ENCODE results near the gene GADL1.

Gene GADL1

DNA sequence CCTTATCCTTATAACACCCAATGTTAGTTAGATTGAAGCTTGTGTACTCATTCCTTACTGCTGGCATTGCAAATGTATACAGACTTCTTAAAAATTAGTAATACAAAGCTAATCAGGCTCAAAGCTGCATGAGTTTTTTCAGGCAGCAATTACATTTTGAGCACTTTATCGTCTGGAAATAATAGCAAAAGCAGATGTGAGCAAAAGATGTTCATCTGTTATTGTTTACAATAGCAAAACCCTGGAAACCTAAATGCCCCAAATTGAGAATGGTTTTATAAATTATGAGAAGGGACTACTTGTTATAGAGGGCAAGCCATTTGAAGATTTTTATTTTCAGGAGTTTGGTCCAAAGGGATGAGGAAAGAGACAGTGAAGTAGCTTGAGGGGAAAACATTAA is 126.4 kb downstream of the GADL1 start:
- Histone ChIP-seq H3K4me3 (no peak overlapping the region), H3K27ac (no peak overlapping the region), H3K27me3 (no peaks in the 10 kb centered on the region), H4K20me1 (no peaks in the 10 kb centered on the region), H3K9ac (no peak overlapping the region), H3K4me2 (no peak overlapping the region), H3K4me1 (no peaks in the 10 kb centered on the region), H3K9me3 (no peaks in the 10 kb centered on the region), H3K36me3 (no peaks in the 10 kb centered on the region)
- TF ChIP-seq Cebpa-rat (IDR thresholded peaks at IDR 0.05) = no peak

DNA sequence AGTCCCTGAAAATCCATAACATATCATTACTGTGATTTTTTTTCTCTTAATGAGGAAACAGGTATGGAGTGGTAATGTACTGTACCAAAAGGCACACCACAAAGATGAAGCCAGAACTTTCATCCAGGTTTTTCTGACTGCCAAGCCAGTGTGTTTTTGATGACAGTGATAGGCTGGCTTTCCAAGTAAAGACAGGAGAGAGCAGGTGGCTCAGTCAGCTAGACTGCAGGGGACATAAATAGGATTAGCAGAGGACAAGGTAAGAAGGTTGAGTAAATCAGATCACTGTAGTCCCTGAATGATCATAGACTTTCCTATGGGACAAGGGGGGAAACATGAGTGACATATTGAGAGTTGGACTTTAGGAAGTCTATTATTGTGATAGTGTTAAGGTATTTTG is 127.9 kb downstream of the GADL1 start:
- H3K4me2 ChIP-seq = no peak overlapping the region
- no peak overlapping the region for H3K9ac ChIP-seq
- no peak overlapping the region for H3K27ac ChIP-seq
- H3K4me3 ChIP-seq = no peak overlapping the region
- H3K9me3 ChIP-seq = no peaks in the 10 kb centered on the region
- no peaks in the 10 kb centered on the region for H4K20me1 ChIP-seq
- no peaks in the 10 kb centered on the region for H3K4me1 ChIP-seq
- no peak for TF ChIP-seq Cebpa-rat (IDR thresholded peaks at IDR 0.05)
- H3K27me3 ChIP-seq = no peaks in the 10 kb centered on the region
- H3K36me3 ChIP-seq = no peaks in the 10 kb centered on the region

- no peak for TF ChIP-seq Cebpa-rat (IDR thresholded peaks at IDR 0.05)
- Histone ChIP-seq H3K36me3 (no peaks in the 10 kb centered on the region), H3K9me3 (no peaks in the 10 kb centered on the region), H4K20me1 (no peaks in the 10 kb centered on the region), H3K9ac (no peak overlapping the region), H3K27ac (no peak overlapping the region), H3K4me1 (no peaks in the 10 kb centered on the region), H3K4me2 (no peak overlapping the region), H3K4me3 (no peak overlapping the region), H3K27me3 (no peaks in the 10 kb centered on the region)
Observed at GRCh38 chr3:30764891-30765290, 129.6 kb downstream of the GADL1 start.

DNA sequence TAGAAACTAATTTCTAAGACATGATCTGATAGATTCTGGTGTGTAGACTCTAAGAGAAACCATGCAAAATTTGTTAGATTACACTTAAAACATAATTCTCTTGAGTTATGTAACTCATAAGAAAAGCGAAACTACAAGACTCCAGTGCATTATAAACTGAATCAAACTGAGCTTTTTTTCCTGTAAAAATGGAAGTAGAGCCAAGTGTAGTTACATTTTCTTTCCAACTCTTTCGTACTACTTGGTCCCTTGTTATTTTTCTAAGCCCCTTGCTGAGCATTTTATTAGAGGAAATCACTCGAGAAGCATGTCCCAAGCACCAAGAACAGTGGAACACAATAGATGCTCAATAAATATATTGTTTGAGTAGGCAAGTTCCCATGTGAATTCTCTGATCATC is 130.2 kb downstream of the GADL1 start:
- Histone ChIP-seq H3K27me3 (no peaks in the 10 kb centered on the region), H4K20me1 (no peaks in the 10 kb centered on the region), H3K9ac (no peak overlapping the region), H3K36me3 (no peaks in the 10 kb centered on the region), H3K4me2 (no peak overlapping the region), H3K9me3 (no peaks in the 10 kb centered on the region), H3K4me1 (no peaks in the 10 kb centered on the region), H3K27ac (no peak overlapping the region), H3K4me3 (no peak overlapping the region)
- no peak for TF ChIP-seq Cebpa-rat (IDR thresholded peaks at IDR 0.05)

DNA sequence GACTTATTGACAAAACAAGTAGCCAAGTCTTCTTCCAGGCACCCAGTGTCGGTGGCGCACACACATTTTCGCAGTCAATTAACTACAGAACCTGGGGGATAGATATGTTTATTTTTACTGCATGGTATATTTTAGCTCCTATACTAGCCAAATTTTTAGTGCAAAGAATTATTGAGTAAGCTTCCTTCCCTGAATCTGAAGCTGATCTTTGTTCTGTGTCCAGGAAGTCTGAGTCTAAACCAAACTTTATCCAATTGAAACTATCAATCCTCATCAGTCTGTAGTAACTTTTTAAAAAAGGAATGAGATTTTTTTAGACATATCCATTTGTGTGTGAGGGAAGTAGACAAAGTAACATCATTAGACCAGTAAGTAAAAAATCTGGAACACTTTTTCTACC is 133.1 kb downstream of the GADL1 start:
- TF ChIP-seq Cebpa-rat (IDR thresholded peaks at IDR 0.05) = no peak
- H4K20me1 ChIP-seq = no peaks in the 10 kb centered on the region

DNA sequence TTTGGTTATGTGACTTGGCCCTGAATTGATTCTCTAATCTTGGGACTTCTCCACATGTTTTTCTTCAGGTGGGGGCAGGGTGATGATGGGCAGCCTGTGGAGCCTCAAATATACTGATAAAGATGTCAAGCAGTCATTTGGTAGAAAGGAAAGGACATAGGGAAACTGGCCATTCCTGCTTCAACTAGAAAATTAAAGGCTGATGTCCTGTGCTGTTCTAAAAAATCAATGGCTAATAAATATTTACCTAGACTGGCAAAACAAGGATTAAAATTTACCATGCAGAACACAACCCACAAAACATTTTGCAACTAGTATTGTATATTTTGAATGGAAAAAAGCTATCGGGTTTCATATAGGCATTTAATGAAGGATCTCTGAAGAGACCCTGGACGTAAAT is 133.7 kb downstream of the GADL1 start:
- H3K4me3 ChIP-seq = no peak overlapping the region
- H4K20me1 ChIP-seq = no peaks in the 10 kb centered on the region
- no peak overlapping the region for H3K4me2 ChIP-seq
- no peak overlapping the region for H3K9ac ChIP-seq
- no peaks in the 10 kb centered on the region for H3K4me1 ChIP-seq
- no peaks in the 10 kb centered on the region for H3K36me3 ChIP-seq
- H3K27me3 ChIP-seq = no peaks in the 10 kb centered on the region
- TF ChIP-seq Cebpa-rat (IDR thresholded peaks at IDR 0.05) = no peak
- no peaks in the 10 kb centered on the region for H3K9me3 ChIP-seq
- no peak overlapping the region for H3K27ac ChIP-seq

More for the DNA sequence above, 133.1 kb downstream of the GADL1 start:
- no peak overlapping the region for H3K4me2 ChIP-seq
- H3K4me1 ChIP-seq = no peaks in the 10 kb centered on the region
- no peaks in the 10 kb centered on the region for H3K9me3 ChIP-seq
- H3K27ac ChIP-seq = no peak overlapping the region
- no peaks in the 10 kb centered on the region for H3K36me3 ChIP-seq
- H3K27me3 ChIP-seq = no peaks in the 10 kb centered on the region
- H3K4me3 ChIP-seq = no peak overlapping the region
- no peak overlapping the region for H3K9ac ChIP-seq

DNA sequence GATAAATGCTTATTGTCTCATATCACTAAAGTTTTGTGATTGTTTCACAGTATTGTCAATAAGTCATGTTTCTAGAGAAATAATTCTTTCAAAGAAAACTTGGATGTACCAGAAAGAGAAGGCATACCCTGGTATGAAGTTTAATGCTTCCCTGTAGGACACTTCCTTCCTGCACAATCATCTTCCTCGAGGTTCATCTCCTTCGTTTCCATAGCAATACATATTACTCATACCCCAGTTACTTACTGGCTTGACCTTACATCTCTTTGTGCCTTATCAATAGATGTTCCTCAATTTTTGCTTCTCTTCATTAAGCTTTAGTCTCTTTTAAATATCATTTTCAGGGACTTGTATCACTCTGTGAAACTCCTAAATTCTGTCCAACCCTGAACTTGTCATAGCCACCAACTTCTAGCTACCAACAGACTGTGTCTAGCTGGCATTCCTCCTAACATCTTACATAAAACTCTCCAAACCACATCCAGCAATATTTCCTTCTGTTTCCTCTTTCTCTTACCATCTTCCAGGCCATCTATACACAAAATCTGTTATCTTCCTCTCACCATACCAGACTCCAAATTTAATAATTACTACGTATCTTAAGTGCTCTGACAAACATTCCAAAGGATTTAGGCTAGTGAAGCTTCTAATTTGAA is 134.3 kb downstream of the GADL1 start:
- no peaks in the 10 kb centered on the region for H3K27me3 ChIP-seq
- no peaks in the 10 kb centered on the region for H3K4me1 ChIP-seq
- no peak for TF ChIP-seq Cebpa-rat (IDR thresholded peaks at IDR 0.05)
- H3K9ac ChIP-seq = no peak overlapping the region
- no peaks in the 10 kb centered on the region for H3K9me3 ChIP-seq
- no peak overlapping the region for H3K27ac ChIP-seq
- no peak overlapping the region for H3K4me3 ChIP-seq
- no peaks in the 10 kb centered on the region for H3K36me3 ChIP-seq
- no peaks in the 10 kb centered on the region for H4K20me1 ChIP-seq
- no peak overlapping the region for H3K4me2 ChIP-seq

GRCh38 chr3:30756218-30756617 is 138.2 kb downstream of the GADL1 start:
- TF ChIP-seq Cebpa-rat (IDR thresholded peaks at IDR 0.05) = no peak
- H3K9ac ChIP-seq = no peak overlapping the region
- no peak overlapping the region for H3K4me2 ChIP-seq
- H3K27me3 ChIP-seq = no peaks in the 10 kb centered on the region
- H3K4me1 ChIP-seq = peaks cover 6% of the 10 kb centered on the region; the same call in 1 of the 2 replicates
- H3K27ac ChIP-seq = no peak overlapping the region
- no peaks in the 10 kb centered on the region for H3K9me3 ChIP-seq
- H3K4me3 ChIP-seq = no peak overlapping the region
- no peaks in the 10 kb centered on the region for H4K20me1 ChIP-seq
- no peaks in the 10 kb centered on the region for H3K36me3 ChIP-seq

DNA sequence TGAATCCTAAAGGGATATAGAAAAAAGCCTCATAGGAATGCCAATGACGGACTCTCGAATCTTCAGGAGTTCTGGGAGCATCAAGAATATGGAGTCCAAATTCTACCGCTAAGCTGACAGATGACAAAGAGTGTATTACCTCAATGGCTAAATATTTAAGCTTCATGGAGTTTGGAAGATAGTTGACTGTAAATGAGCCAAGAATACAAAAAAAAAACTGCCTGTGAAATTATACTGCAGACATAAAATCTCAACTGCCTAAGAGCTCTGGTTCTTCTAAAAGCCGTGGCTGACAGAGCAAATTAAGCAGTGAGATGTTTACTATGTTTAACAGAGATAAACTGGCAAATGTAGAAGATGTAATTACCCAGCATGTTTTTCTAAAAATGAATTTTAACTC is 140.0 kb downstream of the GADL1 start:
- Histone ChIP-seq H4K20me1 (no peaks in the 10 kb centered on the region), H3K4me3 (no peak overlapping the region), H3K27ac (no peak overlapping the region), H3K4me2 (no peak overlapping the region), H3K4me1 (peaks cover 9% of the 10 kb centered on the region; the same call in 1 of the 2 replicates), H3K9me3 (no peaks in the 10 kb centered on the region), H3K27me3 (no peaks in the 10 kb centered on the region), H3K9ac (no peak overlapping the region), H3K36me3 (no peaks in the 10 kb centered on the region)
- TF ChIP-seq Cebpa-rat (IDR thresholded peaks at IDR 0.05) = no peak

- H3K27ac ChIP-seq = no peak overlapping the region
Observed at GRCh38 chr3:30753766-30754165, 140.7 kb downstream of the GADL1 start.

GRCh38 chr3:30752970-30753369 is 141.5 kb downstream of the GADL1 start:
- Histone ChIP-seq H3K9ac (no peak overlapping the region), H3K4me2 (no peak overlapping the region), H3K27ac (no peak overlapping the region), H3K27me3 (no peaks in the 10 kb centered on the region), H3K9me3 (no peaks in the 10 kb centered on the region), H3K4me3 (no peak overlapping the region), H3K4me1 (peaks cover 13% of the 10 kb centered on the region), H4K20me1 (no peaks in the 10 kb centered on the region), H3K36me3 (no peaks in the 10 kb centered on the region)
- no peak; the same call in 1 of the 2 replicates for TF ChIP-seq Cebpa-rat (IDR thresholded peaks at IDR 0.05)

More at GRCh38 chr3:30753766-30754165, 140.7 kb downstream of the GADL1 start:
- Histone ChIP-seq H4K20me1 (no peaks in the 10 kb centered on the region), H3K4me3 (no peak overlapping the region), H3K9me3 (no peaks in the 10 kb centered on the region), H3K9ac (no peak overlapping the region), H3K27me3 (no peaks in the 10 kb centered on the region), H3K36me3 (no peaks in the 10 kb centered on the region), H3K4me2 (no peak overlapping the region), H3K4me1 (peaks cover 9% of the 10 kb centered on the region; the same call in 1 of the 2 replicates)
- TF ChIP-seq Cebpa-rat (IDR thresholded peaks at IDR 0.05) = no peak

Measured in BLaER1 (cell line).